Measurements from ENCODE around the gene CERS1.

CERS1 gene

GRCh38 chr19:18895824-18896341, at the start of gene CERS1:
Gene CERS1, minus strand, starts transcription at chr19:18896158. Its CDS starts 86 bp downstream, at chr19:18896072.
- no peaks in the 10 kb centered on the region for H3K4me1 ChIP-seq (ENCODE audit: low read length)
- H4K20me1 ChIP-seq (ENCODE audit: insufficient read depth, low read length), result no peaks in the 10 kb centered on the region
- H3K36me3 ChIP-seq (replicated peaks; ENCODE audit: low read depth, low read length), result peaks cover 10% of the 10 kb centered on the region
- no peak within 1 kb of the TSS for H3K27ac ChIP-seq (ENCODE audit: low read length)
- no peaks in the 10 kb centered on the region for H3K27me3 ChIP-seq (ENCODE audit: low read depth, low read length)
- no peaks in the 10 kb centered on the region for H3K79me2 ChIP-seq (ENCODE audit: low read length)
- no peak within 1 kb of the TSS for H2AFZ ChIP-seq (ENCODE audit: low read depth, low read length)
- H3K9ac ChIP-seq (ENCODE audit: low read length), result no peak within 1 kb of the TSS
- TF ChIP-seq CTCF (IDR thresholded peaks at IDR 0.05; ENCODE audit: low read depth, low read length) (no peak), EZH2phosphoT487 (IDR thresholded peaks at IDR 0.05; ENCODE audit: low read depth) (no peak)
- no peaks in the 10 kb centered on the region for H3K9me3 ChIP-seq (ENCODE audit: insufficient read depth, low read length)
- H3K4me2 ChIP-seq (ENCODE audit: low read length), result no peak within 1 kb of the TSS
- H3K4me3 ChIP-seq (ENCODE audit: low read length), result no peak within 1 kb of the TSS

GRCh38 chr19:18945297-18945696, 49.3 kb upstream of the CERS1 start:
- no peaks in the 10 kb centered on the region for H3K9me3 ChIP-seq (ENCODE audit: insufficient read depth, low read length)
- no peak for TF ChIP-seq CTCF (IDR thresholded peaks at IDR 0.05; ENCODE audit: low read depth, low read length)
- H3K36me3 ChIP-seq (replicated peaks; ENCODE audit: low read depth, low read length), result no peaks in the 10 kb centered on the region
- no peak overlapping the region for H3K9ac ChIP-seq (ENCODE audit: low read length)
- H4K20me1 ChIP-seq (ENCODE audit: insufficient read depth, low read length), result no peaks in the 10 kb centered on the region
- H3K4me1 ChIP-seq (ENCODE audit: low read length), result peaks cover 5% of the 10 kb centered on the region; the same call in 1 of the 2 replicates
- H3K79me2 ChIP-seq (ENCODE audit: low read length), result no peaks in the 10 kb centered on the region
- no peak overlapping the region for H3K27ac ChIP-seq (ENCODE audit: low read length)
- no peak overlapping the region for H3K4me3 ChIP-seq (ENCODE audit: low read length)
- H2AFZ ChIP-seq (ENCODE audit: low read depth, low read length), result no peak overlapping the region
- no peak overlapping the region for H3K4me2 ChIP-seq (ENCODE audit: low read length)
- H3K27me3 ChIP-seq (ENCODE audit: low read depth, low read length), result peaks cover 10% of the 10 kb centered on the region

- Histone ChIP-seq H4K20me1 (ENCODE audit: insufficient read depth, low read length) (no peaks in the 10 kb centered on the region), H2AFZ (ENCODE audit: low read depth, low read length) (no peak overlapping the region), H3K36me3 (replicated peaks; ENCODE audit: low read depth, low read length) (no peaks in the 10 kb centered on the region), H3K27me3 (ENCODE audit: low read depth, low read length) (peaks cover 10% of the 10 kb centered on the region), H3K79me2 (ENCODE audit: low read length) (no peaks in the 10 kb centered on the region), H3K9ac (ENCODE audit: low read length) (no peak overlapping the region), H3K4me2 (ENCODE audit: low read length) (no peak overlapping the region), H3K27ac (ENCODE audit: low read length) (no peak overlapping the region), H3K4me1 (ENCODE audit: low read length) (peaks cover 12% of the 10 kb centered on the region; the same call in 1 of the 2 replicates), H3K9me3 (ENCODE audit: insufficient read depth, low read length) (no peaks in the 10 kb centered on the region), H3K4me3 (ENCODE audit: low read length) (no peak overlapping the region)
- TF ChIP-seq EZH2phosphoT487 (IDR thresholded peaks at IDR 0.05; ENCODE audit: low read depth) (no peak), CTCF (IDR thresholded peaks at IDR 0.05; ENCODE audit: low read depth, low read length) (no peak)
Measured at GRCh38 chr19:18943465-18943864, 47.5 kb upstream of the CERS1 start.

GRCh38 chr19:18942692-18943091, 46.7 kb upstream of the CERS1 start:
- H3K79me2 ChIP-seq (ENCODE audit: low read length), result no peaks in the 10 kb centered on the region
- H2AFZ ChIP-seq (ENCODE audit: low read depth, low read length), result no peak overlapping the region
- no peaks in the 10 kb centered on the region for H3K9me3 ChIP-seq (ENCODE audit: insufficient read depth, low read length)
- H4K20me1 ChIP-seq (ENCODE audit: insufficient read depth, low read length), result no peaks in the 10 kb centered on the region
- H3K4me3 ChIP-seq (ENCODE audit: low read length), result no peak overlapping the region
- H3K4me2 ChIP-seq (ENCODE audit: low read length), result no peak overlapping the region
- no peaks in the 10 kb centered on the region for H3K36me3 ChIP-seq (replicated peaks; ENCODE audit: low read depth, low read length)
- H3K4me1 ChIP-seq (ENCODE audit: low read length), result peaks cover 12% of the 10 kb centered on the region; the same call in 1 of the 2 replicates
- H3K9ac ChIP-seq (ENCODE audit: low read length), result no peak overlapping the region
- no peak for TF ChIP-seq EZH2phosphoT487 (IDR thresholded peaks at IDR 0.05; ENCODE audit: low read depth)
- H3K27me3 ChIP-seq (ENCODE audit: low read depth, low read length), result peaks cover 10% of the 10 kb centered on the region
- no peak overlapping the region for H3K27ac ChIP-seq (ENCODE audit: low read length)
